ENCODE data around the gene NDUFA13.

Gene NDUFA13

GRCh38 chr19:19544954-19545591 lies 29.0 kb downstream of the NDUFA13 start:
- no peak overlapping the region for H3K4me3 ChIP-seq (ENCODE audit: low read depth, low read length)

DNA sequence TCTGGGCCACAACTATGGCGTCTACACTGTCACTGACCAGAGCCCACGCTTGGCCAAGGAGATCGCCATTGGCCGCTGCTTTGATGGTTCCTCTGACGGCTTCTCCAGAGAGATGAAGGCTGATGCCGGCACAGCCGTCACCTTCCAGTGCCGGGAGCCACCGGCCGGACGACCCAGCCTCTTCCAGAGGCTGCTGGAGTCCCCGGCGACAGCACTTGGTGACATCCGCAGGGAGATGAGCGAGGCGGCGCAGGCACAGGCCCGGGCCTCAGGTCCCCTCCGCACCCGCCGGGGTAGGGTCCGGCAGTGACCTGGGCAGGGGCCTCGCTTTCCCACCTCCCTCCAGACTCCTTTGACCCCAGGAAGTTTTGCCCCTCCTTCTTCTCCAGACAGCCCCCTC lies 29.7 kb downstream of the NDUFA13 start:
- no peak overlapping the region for H3K4me3 ChIP-seq (ENCODE audit: low read depth, low read length)

GRCh38 chr19:19546751-19547162 lies 30.7 kb downstream of the NDUFA13 start:
- no peak overlapping the region for H3K4me3 ChIP-seq (ENCODE audit: low read depth, low read length)

DNA sequence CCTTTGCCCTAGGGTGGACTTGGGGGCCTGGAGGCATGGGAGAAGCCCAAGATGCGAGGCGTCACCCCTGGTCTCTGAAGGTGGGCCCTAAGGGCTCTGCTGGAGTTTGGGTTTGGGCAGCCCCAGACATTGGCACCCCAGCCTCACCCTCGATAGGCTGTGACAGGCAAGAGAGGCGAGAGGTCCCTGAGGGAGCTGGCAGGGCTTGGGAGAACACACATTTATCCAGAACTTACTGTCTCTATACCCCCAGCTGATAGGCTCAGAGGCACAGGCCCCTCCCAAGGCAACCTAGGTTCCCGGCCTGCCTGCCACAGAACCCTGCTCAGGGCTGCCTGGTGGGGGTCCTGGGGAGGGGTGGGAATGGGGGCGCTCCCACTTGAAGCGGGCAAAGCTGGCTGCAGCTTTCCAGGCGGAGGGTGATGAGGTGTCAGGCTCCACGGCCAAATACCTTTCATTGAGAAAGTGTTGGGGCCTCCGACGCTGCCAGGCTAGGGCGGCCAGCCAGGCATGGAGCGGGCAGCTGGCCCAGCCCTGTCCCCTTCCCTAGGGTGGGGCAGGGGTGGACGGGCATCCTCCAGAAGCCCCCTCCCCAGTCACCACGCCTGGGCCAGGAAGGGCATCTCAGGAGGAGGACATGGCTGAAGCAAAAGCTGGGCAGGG lies 31.8 kb downstream of the NDUFA13 start:
- H3K4me3 ChIP-seq (ENCODE audit: low read depth, low read length) = no peak overlapping the region

DNA sequence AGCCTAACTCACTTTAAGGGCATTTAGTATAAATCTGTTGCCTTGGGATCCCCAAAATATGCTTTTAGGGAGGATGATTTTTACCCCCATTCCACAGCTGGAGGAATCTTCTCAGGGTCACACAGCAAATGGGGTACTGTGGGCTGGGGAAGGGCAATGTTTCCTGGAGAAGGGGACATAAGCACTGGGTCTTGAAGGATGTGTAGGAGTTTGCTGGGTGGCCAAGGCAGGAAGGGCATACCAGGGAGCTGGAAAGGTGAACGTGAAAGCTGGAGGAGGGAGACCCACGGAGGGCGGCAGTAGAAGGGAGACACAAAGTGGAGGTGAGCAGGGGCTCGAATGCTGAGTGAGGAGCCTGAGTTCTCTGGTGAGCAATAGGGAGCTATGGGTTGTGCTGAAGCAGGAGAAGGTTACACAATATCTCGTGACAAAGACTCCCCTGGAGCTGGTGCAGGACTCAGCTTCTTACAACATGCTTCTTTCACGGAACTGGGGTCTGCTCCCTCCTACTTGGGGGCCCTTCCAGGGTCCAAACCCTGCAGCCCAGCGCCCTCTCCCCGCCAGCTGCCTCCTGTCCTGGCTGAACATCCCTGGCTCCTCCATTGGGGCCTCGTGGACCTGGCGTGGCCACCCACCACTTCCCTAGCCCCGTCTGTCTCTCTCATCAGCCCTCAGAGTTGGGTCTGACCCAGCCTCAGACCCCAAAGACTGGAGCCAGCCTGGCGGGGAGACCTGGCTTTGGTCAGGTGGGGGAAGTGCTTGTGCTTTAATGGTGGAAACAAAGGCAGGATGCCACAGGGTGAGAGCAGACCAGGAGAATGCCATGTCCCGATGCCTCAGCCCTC lies 33.1 kb downstream of the NDUFA13 start:
- no peak overlapping the region for H3K4me3 ChIP-seq (ENCODE audit: low read depth, low read length)

DNA sequence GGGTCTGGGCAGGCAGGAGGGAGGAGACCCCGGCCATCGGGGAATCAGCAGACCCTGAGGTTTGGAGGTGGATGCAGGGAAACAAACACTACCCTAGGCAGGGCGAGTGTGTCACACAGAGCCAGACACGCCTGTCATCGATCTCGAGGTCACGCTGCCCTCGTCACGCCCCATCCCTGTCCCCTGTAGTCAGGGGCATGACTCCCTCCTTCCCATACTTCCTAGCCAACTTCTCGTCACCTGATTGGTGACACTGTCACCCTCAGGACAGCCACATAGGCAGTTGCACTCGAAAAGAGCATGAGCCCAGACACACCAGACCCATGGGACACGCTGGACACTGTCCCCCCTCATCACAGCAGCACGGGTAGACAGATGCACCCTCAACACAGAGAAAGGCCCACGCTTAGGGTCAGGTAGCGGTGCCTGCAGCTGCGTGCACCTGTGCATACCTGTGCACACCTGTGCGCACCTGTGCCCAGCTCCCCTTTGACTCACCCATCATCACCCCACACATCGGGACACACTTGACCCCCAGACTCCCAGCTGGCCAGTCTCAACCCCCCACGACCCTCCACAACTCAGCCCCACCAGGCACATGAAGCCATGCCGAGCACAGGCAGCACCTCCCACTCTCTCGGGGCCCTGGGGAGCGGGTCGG lies 33.9 kb downstream of the NDUFA13 start:
- no peak overlapping the region for H3K4me3 ChIP-seq (ENCODE audit: low read depth, low read length)

DNA sequence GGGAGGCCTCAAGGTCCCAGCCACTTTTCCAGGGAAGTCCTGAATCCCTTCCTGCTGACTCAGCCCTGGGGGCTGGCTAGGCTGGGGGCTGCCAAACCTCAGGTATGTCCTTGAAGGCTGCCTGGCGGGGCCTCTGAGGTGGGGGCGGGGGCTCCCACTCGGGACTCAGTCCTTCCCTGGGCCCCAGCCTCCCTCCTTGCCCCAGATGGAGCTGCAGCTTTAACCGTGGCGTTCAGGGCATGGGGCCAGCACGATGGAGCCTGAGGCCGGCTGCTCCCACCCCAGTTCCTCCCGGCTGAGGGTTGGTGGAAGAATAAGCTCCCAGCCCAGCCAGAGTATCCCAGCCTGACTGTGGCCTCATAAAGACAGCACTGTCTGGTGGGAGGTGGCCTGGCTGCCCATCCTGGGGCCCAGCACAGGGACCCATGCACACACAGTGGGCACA lies 34.5 kb downstream of the NDUFA13 start:
- H3K4me3 ChIP-seq (ENCODE audit: low read depth, low read length) = no peak overlapping the region

GRCh38 chr19:19550972-19551852 lies 35.2 kb downstream of the NDUFA13 start:
- no peak overlapping the region for H3K4me3 ChIP-seq (ENCODE audit: low read depth, low read length)

DNA sequence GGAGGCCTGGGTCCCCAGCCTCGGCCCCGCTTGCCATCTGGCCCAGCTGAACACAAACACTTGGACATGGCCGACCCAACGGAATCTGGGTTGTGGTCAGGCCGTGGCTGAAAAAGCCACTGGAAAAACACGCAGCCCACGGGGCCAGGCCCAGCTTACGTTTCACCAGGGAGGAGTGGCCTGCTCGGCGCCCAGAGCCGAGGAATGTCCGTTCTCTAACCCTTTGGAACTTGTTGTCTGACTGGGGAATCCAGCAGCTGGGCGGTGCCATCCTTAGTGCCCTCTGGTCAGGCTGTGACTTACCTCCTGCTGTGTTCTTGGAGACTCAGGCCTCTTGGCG lies 35.8 kb downstream of the NDUFA13 start:
- no peak overlapping the region for H3K4me3 ChIP-seq (ENCODE audit: low read depth, low read length)

DNA sequence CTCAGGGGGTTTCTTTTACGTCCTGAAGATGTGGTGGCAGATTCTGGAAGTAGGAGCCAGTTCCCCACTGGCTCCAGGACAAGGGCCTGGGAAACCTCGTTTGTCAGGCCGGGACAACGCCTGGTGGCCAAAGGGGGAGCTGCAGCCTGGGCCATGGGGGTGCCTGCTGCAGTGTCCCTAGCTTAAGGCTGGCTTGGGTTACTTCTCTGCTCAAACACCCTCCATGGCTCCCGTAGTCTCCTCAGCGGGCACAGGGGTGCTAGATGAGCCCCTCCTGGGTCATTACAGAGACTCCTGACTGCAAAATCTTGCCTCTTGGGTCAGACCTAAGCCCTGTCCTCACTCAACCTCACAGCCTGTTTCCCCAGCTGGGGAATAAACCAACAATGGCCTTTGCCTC lies 36.8 kb downstream of the NDUFA13 start:
- no peak overlapping the region for H3K4me3 ChIP-seq (ENCODE audit: low read depth, low read length)

DNA sequence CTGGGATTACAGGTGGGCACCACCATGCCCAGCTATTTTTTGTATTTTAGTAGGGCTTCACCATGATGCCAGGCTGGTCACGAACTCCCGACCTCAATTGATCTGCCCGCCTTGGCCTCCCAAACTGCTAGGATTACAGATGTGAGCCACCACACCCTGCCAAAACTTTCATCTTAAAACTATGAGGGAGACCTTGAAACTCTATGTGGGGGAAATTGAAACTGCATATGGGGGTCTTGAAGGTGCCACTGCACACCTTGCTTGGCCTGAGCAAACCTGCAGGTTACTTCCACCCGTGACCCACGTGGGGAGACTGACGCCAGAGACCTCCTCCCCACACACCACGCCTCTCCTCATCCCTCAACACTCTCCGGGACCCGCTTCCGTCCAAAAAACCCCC lies 37.6 kb downstream of the NDUFA13 start:
- H3K4me3 ChIP-seq (ENCODE audit: low read depth, low read length) = no peak overlapping the region

GRCh38 chr19:19554074-19555023 lies 38.3 kb downstream of the NDUFA13 start:
- no peak overlapping the region for H3K4me3 ChIP-seq (ENCODE audit: low read depth, low read length)

GRCh38 chr19:19558055-19558454 lies 42.0 kb downstream of the NDUFA13 start:
- no peak overlapping the region for H3K4me3 ChIP-seq (ENCODE audit: low read depth, low read length)

- H3K4me3 ChIP-seq (ENCODE audit: low read depth, low read length) = no peak overlapping the region
Measured at GRCh38 chr19:19558636-19559035, 42.6 kb downstream of the NDUFA13 start.

DNA sequence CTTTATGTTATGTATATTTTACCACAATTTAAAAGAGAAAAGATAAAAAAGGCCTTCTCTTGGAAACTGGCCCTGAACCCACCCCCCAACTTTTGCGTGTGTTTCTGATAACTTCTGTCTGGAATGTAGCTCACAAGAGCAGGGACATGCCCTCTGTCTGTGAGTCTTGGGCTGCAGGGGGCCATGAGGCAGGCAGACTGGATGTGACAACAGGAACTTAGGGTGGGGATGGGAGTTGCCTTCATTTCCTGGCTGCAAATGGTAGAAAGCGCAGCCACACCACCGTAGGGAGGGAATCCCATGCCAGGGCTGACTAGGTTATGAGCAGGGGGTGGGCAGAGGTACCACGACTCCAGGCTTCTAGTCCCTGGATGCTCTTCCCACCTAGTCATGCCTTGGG lies 43.9 kb downstream of the NDUFA13 start:
- no peak overlapping the region for H3K4me3 ChIP-seq (ENCODE audit: low read depth, low read length)

GRCh38 chr19:19561946-19562664 lies 46.1 kb downstream of the NDUFA13 start:
- no peak overlapping the region for H3K4me3 ChIP-seq (ENCODE audit: low read depth, low read length)

DNA sequence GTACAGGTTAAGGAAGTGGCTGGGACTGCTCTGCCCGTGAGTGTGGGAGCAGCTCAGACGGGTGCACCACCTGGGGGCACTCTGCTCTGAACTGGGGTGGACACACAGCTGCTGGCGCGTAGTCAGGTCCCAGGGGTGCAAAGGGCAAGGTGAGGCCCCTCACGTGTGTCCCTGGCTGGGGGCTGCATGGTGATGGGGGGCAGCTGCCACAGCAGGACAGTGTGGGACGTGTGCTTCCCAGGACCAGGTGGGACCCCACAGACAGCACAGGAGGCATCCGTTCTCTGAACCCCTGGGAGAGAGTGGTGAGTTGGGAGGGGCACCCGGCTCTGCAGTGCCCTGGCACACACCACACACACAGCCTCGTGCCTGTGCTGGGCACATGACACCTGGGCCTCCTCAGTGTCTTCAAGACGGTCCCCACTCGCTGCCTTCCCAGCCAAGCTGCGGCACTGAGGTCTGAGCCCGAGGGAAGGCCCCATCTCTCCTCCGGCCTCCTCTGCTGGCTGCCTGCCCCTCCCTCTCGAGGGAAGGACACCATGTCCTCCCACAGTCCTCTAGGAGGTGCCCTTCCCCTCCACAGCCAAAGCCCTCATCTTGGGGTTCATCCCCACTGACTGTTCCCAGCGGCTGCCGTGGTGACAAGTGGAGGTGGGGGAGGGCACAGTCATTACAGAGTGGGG lies 46.8 kb downstream of the NDUFA13 start:
- no peak overlapping the region for H3K4me3 ChIP-seq (ENCODE audit: low read depth, low read length)

DNA sequence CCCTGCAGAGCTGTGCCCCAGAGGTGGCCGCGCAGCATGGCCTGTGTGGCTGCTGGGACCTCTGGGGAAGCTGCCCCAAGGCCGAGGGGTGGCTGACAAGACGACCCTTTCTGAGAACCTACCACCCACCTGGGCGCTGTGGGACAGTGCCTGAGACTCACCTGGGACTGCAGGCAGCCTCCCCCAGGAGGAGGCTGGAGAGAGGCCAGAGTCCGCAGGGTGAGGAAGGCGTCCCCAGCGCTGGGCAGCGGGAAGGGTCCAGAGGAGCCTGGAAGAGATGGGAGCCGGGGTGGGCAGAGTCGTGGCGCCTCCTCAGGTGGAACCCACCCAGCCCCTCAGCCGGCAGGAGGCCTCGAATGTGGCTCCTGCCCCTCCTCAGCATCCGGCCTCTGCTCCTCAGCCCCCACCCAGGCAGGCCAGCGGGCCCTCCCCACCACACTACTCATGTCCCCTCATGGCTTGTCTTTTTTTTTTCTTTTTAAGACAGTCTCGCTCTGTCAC lies 47.4 kb downstream of the NDUFA13 start:
- H3K4me3 ChIP-seq (ENCODE audit: low read depth, low read length) = no peak overlapping the region

Data from iPS-11a (cell line).